Ectodermal cell (in vitro differentiated cells): Measurements from ENCODE around the gene GP1BA.

Source experiments
- H3K27ac ChIP-seq: 2 replicates; pipeline ENCODE4 v1.7.0; 2013; ENCODE audit warnings: mild to moderate bottlenecking, low read depth, low read length; ENCODE audit not compliant: insufficient read depth, poor library complexity, severe bottlenecking
- H3K27me3 ChIP-seq: 2 replicates; pipeline ENCODE4 v1.7.0; 2013; ENCODE audit warnings: mild to moderate bottlenecking, low read length; ENCODE audit not compliant: insufficient read depth, control insufficient read depth, poor library complexity, severe bottlenecking
- H3K36me3 ChIP-seq: one replicate; pipeline ENCODE4 v1.7.0; 2013; ENCODE audit warnings: low read length; ENCODE audit not compliant: control insufficient read depth, insufficient read depth
- H3K4me1 ChIP-seq: one replicate; pipeline ENCODE4 v1.7.0; 2013; ENCODE audit warnings: low read length; ENCODE audit not compliant: control insufficient read depth, insufficient read depth
- H3K4me3 ChIP-seq: 2 replicates; pipeline ENCODE4 v1.7.0; 2013; ENCODE audit warnings: low read depth, low read length, control low read depth; ENCODE audit not compliant: insufficient read depth
- H3K9me3 ChIP-seq: 2 replicates; pipeline ENCODE4 v1.7.0; 2013; ENCODE audit warnings: mild to moderate bottlenecking, low read length, moderate library complexity; ENCODE audit not compliant: control insufficient read depth
- WGBS, 2 experiments: methylation state at CpG; one replicate each; pipeline ENCODE4 v1.1.7; 2013; ENCODE audit warnings: missing lambda C conversion rate in 2 of 2; 5-methylcytosine and 5-hydroxymethylcytosine counted together

Gene GP1BA

GRCh38 chr17:4945176-4945943, 13.3 kb downstream of the GP1BA start:
- H3K36me3 ChIP-seq: peaks cover 29% of the 10 kb centered on the region
- no peak overlapping the region for H3K27ac ChIP-seq
- no peaks in the 10 kb centered on the region for H3K27me3 ChIP-seq
- H3K4me3 ChIP-seq: no peak overlapping the region
- peaks cover 16% of the 10 kb centered on the region for H3K4me1 ChIP-seq
- H3K9me3 ChIP-seq: no peaks in the 10 kb centered on the region
- WGBS, 2 experiments: 85 to 90% methylated on average over 7 of the region's 7 CpGs

- H3K36me3 ChIP-seq: peaks cover 29% of the 10 kb centered on the region
- no peak overlapping the region for H3K27ac ChIP-seq
- H3K27me3 ChIP-seq: no peaks in the 10 kb centered on the region
- H3K4me1 ChIP-seq: peaks cover 15% of the 10 kb centered on the region
- 74 to 81% methylated on average over 3 to 4 of the region's 4 CpGs for WGBS, 2 experiments
- no peak overlapping the region for H3K4me3 ChIP-seq
- no peaks in the 10 kb centered on the region for H3K9me3 ChIP-seq
Measured at GRCh38 chr17:4945944-4946280, 13.8 kb downstream of the GP1BA start.

- Histone ChIP-seq H3K27ac (no peak overlapping the region), H3K9me3 (no peaks in the 10 kb centered on the region), H3K4me1 (peaks cover 15% of the 10 kb centered on the region), H3K27me3 (no peaks in the 10 kb centered on the region), H3K4me3 (peak overlapping the region; percentile 97), H3K36me3 (peaks cover 29% of the 10 kb centered on the region)
- WGBS, 2 experiments: 59 to 65% methylated on average over 14 to 16 of the region's 16 CpGs
Measured at GRCh38 chr17:4946312-4946976, 14.4 kb downstream of the GP1BA start.

- Histone ChIP-seq H3K36me3 (peaks cover 29% of the 10 kb centered on the region), H3K27ac (no peak overlapping the region), H3K4me1 (peaks cover 20% of the 10 kb centered on the region), H3K27me3 (no peaks in the 10 kb centered on the region), H3K9me3 (no peaks in the 10 kb centered on the region), H3K4me3 (peak overlapping the region; percentile 97)
- WGBS, 2 experiments: 2 to 3% methylated on average over 7 of the region's 7 CpGs
Measured at GRCh38 chr17:4947010-4947410, 14.9 kb downstream of the GP1BA start.

- 0% methylated on average over 51 of the region's 56 CpGs for WGBS, 2 experiments
- H3K4me3 ChIP-seq: peak overlapping the region; percentile 97
- peak overlapping the region; percentile 91 for H3K27ac ChIP-seq
- H3K36me3 ChIP-seq: peaks cover 23% of the 10 kb centered on the region
- H3K9me3 ChIP-seq: no peaks in the 10 kb centered on the region
- no peaks in the 10 kb centered on the region for H3K27me3 ChIP-seq
- H3K4me1 ChIP-seq: peaks cover 23% of the 10 kb centered on the region
Measured at GRCh38 chr17:4947411-4948165, 15.5 kb downstream of the GP1BA start.

- 0% methylated on average over 53 of the region's 59 CpGs for WGBS, 2 experiments
- Histone ChIP-seq H3K4me1 (peaks cover 23% of the 10 kb centered on the region), H3K27me3 (no peaks in the 10 kb centered on the region)
Measured at GRCh38 chr17:4948166-4948930, 16.3 kb downstream of the GP1BA start, which contains the start of gene PFN1. Gene PFN1 (minus strand): TSS chr17:4948530. CDS start chr17:4948394, 136 bp downstream.

GRCh38 chr17:4948931-4949320, 16.8 kb downstream of the GP1BA start:
- Histone ChIP-seq H3K4me3 (peak overlapping the region; percentile 97), H3K27ac (peak overlapping the region; percentile 91), H3K4me1 (peaks cover 25% of the 10 kb centered on the region), H3K36me3 (peaks cover 12% of the 10 kb centered on the region), H3K27me3 (no peaks in the 10 kb centered on the region), H3K9me3 (no peaks in the 10 kb centered on the region)
- WGBS, 2 experiments: 0% methylated on average over 40 of the region's 40 CpGs

More at GRCh38 chr17:4948166-4948930, 16.3 kb downstream of the GP1BA start, which contains the start of gene PFN1:
- Histone ChIP-seq H3K36me3 (peaks cover 15% of the 10 kb centered on the region), H3K27ac (peak within 1 kb of the TSS; percentile 91), H3K9me3 (no peaks in the 10 kb centered on the region), H3K4me3 (peak within 1 kb of the TSS; percentile 97)

GRCh38 chr17:4949321-4950074, 17.4 kb downstream of the GP1BA start:
- H3K36me3 ChIP-seq: peaks cover 12% of the 10 kb centered on the region
- peak overlapping the region; percentile 97 for H3K4me3 ChIP-seq
- H3K27ac ChIP-seq: peak overlapping the region; percentile 91
- no peaks in the 10 kb centered on the region for H3K9me3 ChIP-seq
- peaks cover 25% of the 10 kb centered on the region for H3K4me1 ChIP-seq
- no peaks in the 10 kb centered on the region for H3K27me3 ChIP-seq
- 0% methylated on average over 75 of the region's 75 CpGs for WGBS, 2 experiments

- Histone ChIP-seq H3K27me3 (no peaks in the 10 kb centered on the region), H3K27ac (peak overlapping the region; percentile 91), H3K4me1 (peaks cover 25% of the 10 kb centered on the region), H3K4me3 (peak overlapping the region; percentile 97), H3K36me3 (peaks cover 5% of the 10 kb centered on the region), H3K9me3 (no peaks in the 10 kb centered on the region)
- WGBS, 2 experiments: 1% methylated on average over 52 of the region's 52 CpGs
Measured at GRCh38 chr17:4950075-4950745, 18.1 kb downstream of the GP1BA start.
